Coronary artery (tissue), 2 donors: Measurements from ENCODE around the gene USF3.
A peak's percentile ranks its signal among the peaks of the same experiment; 100 is the strongest.

ENCODE experiments used
- DNase-seq: peaks from one replicate; pipeline ENCODE4 v3.0.0-alpha.2; 2017; ENCODE audit warnings: low spot score
- H3K27ac ChIP-seq, 2 donors: fragments of 200-600 bp; sonication (generic); one replicate each; pipeline ENCODE4 v1.5.1; 2016 to 2019
- H3K4me3 ChIP-seq: fragments of 200-600 bp; sonication (generic); 2 replicates; pipeline ENCODE4 v1.5.1; 2016; ENCODE audit warnings: mild to moderate bottlenecking, moderate library complexity
- TF ChIP-seq, protein P1 (sequence below): fragments of 200-600 bp; sonication (generic); IDR thresholded peaks from one replicate; pipeline ENCODE4 v1.5.1; 2019; ENCODE audit warnings: antibody characterized with exemption

USF3 gene

DNA sequence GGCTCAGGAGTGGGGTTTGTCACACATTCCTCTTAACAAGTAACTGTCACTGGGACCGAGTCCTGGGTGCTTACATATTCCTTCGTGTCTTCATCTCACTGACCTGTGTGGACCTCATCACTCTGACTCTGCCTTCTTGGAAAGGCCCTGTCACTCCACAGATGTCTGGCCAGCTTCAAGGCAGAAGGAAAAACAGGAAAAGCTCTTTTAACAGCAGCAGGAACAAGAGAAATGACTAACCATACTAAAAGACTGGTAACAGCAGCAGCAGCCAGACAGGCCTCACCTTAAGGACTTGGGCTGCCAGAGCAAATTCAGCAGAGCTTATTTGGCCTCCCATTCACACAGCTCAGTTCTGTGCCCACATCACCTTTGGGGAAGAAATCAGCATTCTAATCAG is 68.1 kb downstream of the USF3 start:
- TF ChIP-seq, protein P1, sequence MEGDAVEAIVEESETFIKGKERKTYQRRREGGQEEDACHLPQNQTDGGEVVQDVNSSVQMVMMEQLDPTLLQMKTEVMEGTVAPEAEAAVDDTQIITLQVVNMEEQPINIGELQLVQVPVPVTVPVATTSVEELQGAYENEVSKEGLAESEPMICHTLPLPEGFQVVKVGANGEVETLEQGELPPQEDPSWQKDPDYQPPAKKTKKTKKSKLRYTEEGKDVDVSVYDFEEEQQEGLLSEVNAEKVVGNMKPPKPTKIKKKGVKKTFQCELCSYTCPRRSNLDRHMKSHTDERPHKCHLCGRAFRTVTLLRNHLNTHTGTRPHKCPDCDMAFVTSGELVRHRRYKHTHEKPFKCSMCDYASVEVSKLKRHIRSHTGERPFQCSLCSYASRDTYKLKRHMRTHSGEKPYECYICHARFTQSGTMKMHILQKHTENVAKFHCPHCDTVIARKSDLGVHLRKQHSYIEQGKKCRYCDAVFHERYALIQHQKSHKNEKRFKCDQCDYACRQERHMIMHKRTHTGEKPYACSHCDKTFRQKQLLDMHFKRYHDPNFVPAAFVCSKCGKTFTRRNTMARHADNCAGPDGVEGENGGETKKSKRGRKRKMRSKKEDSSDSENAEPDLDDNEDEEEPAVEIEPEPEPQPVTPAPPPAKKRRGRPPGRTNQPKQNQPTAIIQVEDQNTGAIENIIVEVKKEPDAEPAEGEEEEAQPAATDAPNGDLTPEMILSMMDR = no peak
- Histone ChIP-seq H3K27ac (no peak overlapping the region), H3K4me3 (no peak overlapping the region)
- no peak for DNase-seq

DNA sequence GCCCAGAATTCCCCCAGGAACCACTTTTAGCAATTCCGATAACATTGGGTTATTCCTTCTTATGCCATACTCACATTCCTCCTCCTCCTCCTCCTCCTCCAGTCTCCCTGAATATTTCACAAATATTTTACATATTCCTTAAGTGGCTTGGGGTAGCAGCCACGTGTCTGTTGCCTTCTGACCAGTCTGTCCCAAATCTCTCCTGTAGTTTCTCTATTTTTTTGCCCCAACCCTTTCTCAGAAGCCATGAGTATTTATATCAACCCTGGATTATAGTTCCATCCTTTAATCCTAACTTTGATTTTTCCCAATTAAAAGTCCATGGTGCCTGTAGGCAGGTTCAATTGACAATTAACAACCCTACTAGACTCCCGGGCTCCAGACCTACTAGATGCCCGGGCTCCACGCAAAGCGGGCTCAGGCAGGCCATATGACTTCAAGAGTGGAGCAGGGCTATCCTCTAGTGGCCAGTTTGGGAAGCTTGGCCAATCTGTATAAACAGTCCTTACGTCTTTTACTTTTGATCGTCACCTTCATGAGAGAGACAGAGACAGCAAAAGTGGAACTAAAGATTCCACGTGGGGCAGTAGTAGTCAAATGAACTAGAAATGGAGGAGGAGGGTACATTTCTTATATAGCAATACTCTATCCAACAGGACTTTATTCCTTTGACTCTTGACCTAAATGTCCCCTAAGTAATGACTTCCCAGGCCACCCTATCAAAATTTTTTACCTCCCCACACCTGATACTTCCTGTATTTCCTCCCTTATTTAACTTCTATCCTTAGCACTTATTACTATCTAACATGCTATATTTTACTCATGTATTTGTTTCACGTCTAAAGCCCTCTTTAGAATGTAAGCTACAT is 69.7 kb downstream of the USF3 start:
- TF ChIP-seq, protein P1 = peak; percentile 65
- DNase-seq = no peak
- H3K4me3 ChIP-seq = peak overlapping the region; percentile 51
- no peak overlapping the region for H3K27ac ChIP-seq

DNA sequence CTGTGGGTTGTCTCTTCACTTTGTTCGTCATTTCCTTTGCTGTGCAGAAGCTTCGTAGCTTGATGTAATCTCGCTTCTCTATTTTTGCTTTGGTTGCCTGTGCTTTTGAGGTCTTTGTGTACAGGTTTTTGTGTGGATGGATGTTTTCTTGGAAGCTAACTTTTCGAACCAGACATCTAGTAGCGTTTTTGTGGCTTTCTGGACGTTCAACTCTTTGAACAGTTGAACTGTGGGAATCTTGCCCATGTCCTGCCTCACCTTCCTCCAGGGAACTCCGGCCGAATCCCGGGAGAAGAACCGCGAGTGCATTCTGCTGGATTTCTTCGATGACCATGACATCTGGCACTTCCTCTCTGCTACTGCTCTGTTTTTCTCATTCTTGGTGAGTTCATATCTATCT is 70.6 kb downstream of the USF3 start:
- Histone ChIP-seq H3K4me3 (no peak overlapping the region), H3K27ac (no peak overlapping the region)
- no peak for DNase-seq
- TF ChIP-seq, protein P1 = no peak

DNA sequence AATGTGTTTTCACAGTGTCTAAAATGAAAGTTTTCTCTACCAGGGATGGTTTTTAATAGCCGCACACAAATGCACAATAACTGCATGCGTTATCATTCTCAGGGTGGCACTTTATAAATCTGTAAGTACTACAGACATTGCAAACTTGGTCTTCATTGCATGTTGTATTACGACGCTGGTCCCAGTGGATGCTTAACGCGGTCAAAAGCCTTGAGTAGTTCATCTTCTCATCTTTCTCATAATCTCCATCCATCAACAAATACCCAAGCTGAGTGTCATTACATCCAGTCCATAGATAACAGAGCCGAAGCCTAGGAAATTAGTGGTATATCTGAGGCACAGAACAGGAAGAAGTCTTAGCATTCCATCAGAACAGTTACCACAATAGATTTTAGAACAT is 72.6 kb downstream of the USF3 start:
- no peak for DNase-seq
- TF ChIP-seq, protein P1 = no peak
- H3K4me3 ChIP-seq = no peak overlapping the region
- no peak overlapping the region for H3K27ac ChIP-seq

DNA sequence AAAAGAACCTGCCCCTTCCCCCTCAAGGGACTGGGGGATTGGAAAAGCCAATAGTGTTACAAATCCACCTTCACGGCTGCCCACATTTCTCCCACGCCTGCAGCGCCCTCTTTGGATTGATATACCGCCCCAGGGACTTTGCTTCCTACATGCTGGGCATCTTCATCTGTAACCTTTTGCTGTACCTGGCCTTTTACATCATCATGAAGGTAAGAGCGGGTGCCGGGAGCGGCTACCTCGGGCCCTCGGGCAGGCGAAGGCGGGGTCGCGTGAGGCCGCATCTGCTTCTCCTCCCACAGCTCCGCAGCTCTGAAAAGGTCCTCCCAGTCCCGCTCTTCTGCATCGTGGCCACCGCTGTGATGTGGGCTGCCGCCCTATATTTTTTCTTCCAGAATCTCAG is 73.1 kb downstream of the USF3 start:
- TF ChIP-seq, protein P1 = no peak
- no peak for DNase-seq
- H3K4me3 ChIP-seq = peak overlapping the region; percentile 38
- H3K27ac ChIP-seq = no peak overlapping the region

DNA sequence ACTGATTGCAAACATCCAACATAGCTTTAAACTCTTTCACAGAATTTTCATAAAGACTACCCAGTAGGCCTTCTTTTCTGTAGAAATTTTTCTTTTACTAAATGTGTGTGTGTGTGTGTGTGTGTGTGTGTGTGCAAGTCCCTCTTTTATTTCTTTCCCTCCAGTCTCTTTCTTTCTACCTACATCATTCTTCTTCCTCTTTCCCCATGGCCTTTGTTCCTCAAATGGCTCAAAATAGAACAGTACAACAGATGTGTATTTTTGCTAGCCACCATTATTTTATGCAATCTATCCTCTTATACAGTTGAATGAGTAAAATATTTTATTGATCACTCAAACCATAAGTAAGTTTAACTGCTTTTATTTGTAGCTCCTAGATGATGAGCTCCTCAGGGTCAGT is 76.4 kb downstream of the USF3 start:
- no peak overlapping the region for H3K27ac ChIP-seq
- DNase-seq = no peak
- TF ChIP-seq, protein P1 = no peak
- no peak overlapping the region for H3K4me3 ChIP-seq

DNA sequence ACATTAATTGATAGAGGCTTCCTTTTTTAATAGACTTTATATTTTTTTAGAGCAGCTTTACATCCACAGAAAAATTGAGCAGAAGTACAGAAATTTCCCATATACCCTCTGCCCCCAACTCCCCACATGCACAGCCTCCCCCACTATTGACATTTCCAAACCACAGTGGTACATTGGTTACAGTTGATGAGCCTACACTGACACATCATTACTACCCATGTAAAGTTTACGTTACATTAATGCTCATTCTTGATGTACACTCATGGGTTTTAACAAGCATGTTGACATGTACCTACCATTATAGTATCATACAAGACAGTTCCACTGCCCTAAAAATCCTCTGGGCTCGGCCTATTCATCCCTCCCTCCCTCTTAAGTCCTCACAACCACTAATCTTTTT is 78.7 kb downstream of the USF3 start:
- no peak for DNase-seq
- TF ChIP-seq, protein P1 = no peak
- Histone ChIP-seq H3K4me3 (no peak overlapping the region), H3K27ac (no peak overlapping the region)
